ENCODE data around the gene ACTL10. TPM values are rescaled to one million over a fixed set of nuclear protein-coding genes. Genes with fewer than 3 reads are reported as not detected.

ACTL10 gene
- total RNA-seq, 1 donor from 2014 or later = 2.3 TPM

GRCh38 chr20:33669873-33670640 is 3.3 kb downstream of the ACTL10 start:
- TF ChIP-seq CTCF (IDR thresholded peaks at IDR 0.05) = no peak
- H3K4me1 Mint-ChIP-seq (ENCODE audit: low read depth) = peaks cover 49% of the 10 kb centered on the region
- no peaks in the 10 kb centered on the region for H3K9me3 Mint-ChIP-seq (ENCODE audit: low read depth)
- H3K36me3 Mint-ChIP-seq (ENCODE audit: low read depth) = peaks cover 13% of the 10 kb centered on the region
- H3K4me3 Mint-ChIP-seq (ENCODE audit: unreplicated experiment) = no peak overlapping the region
- H3K27me3 Mint-ChIP-seq (ENCODE audit: low read depth) = no peaks in the 10 kb centered on the region
- peak overlapping the region; percentile 58 for H3K27ac Mint-ChIP-seq (ENCODE audit: unreplicated experiment)
- no peak for DNase-seq (ENCODE audit: low spot score)

- Mint-ChIP-seq H3K4me1 (ENCODE audit: low read depth) (peaks cover 56% of the 10 kb centered on the region), H3K36me3 (ENCODE audit: low read depth) (peaks cover 13% of the 10 kb centered on the region), H3K27ac (ENCODE audit: unreplicated experiment) (no peak overlapping the region), H3K4me3 (ENCODE audit: unreplicated experiment) (peak overlapping the region; percentile 10), H3K27me3 (ENCODE audit: low read depth) (no peaks in the 10 kb centered on the region), H3K9me3 (ENCODE audit: low read depth) (no peaks in the 10 kb centered on the region)
- TF ChIP-seq CTCF (IDR thresholded peaks at IDR 0.05) = no peak
- no peak for DNase-seq (ENCODE audit: low spot score)
Observed at GRCh38 chr20:33670715-33671499, 4.2 kb downstream of the ACTL10 start.

- H3K4me3 Mint-ChIP-seq (ENCODE audit: unreplicated experiment) = no peak overlapping the region
- peak overlapping the region; percentile 30 for H3K27ac Mint-ChIP-seq (ENCODE audit: unreplicated experiment)
- DNase-seq (ENCODE audit: low spot score) = no peak
- peaks cover 12% of the 10 kb centered on the region for H3K36me3 Mint-ChIP-seq (ENCODE audit: low read depth)
- no peaks in the 10 kb centered on the region for H3K27me3 Mint-ChIP-seq (ENCODE audit: low read depth)
- TF ChIP-seq CTCF (IDR thresholded peaks at IDR 0.05) = no peak
- H3K9me3 Mint-ChIP-seq (ENCODE audit: low read depth) = no peaks in the 10 kb centered on the region
- peaks cover 52% of the 10 kb centered on the region for H3K4me1 Mint-ChIP-seq (ENCODE audit: low read depth)
Observed at GRCh38 chr20:33671573-33672288, 5.0 kb downstream of the ACTL10 start.

- no peaks in the 10 kb centered on the region for H3K9me3 Mint-ChIP-seq (ENCODE audit: low read depth)
- H3K4me1 Mint-ChIP-seq (ENCODE audit: low read depth) = peaks cover 51% of the 10 kb centered on the region
- H3K27ac Mint-ChIP-seq (ENCODE audit: unreplicated experiment) = peak overlapping the region; percentile 69
- DNase-seq (ENCODE audit: low spot score) = no peak
- H3K27me3 Mint-ChIP-seq (ENCODE audit: low read depth) = no peaks in the 10 kb centered on the region
- peak overlapping the region; percentile 91 for H3K4me3 Mint-ChIP-seq (ENCODE audit: unreplicated experiment)
- peaks cover 12% of the 10 kb centered on the region for H3K36me3 Mint-ChIP-seq (ENCODE audit: low read depth)
- TF ChIP-seq CTCF (IDR thresholded peaks at IDR 0.05) = no peak
Observed at GRCh38 chr20:33672426-33673113, 5.8 kb downstream of the ACTL10 start.

GRCh38 chr20:33673114-33673409 is 6.3 kb downstream of the ACTL10 start:
- TF ChIP-seq CTCF (IDR thresholded peaks at IDR 0.05) = no peak
- H3K4me3 Mint-ChIP-seq (ENCODE audit: unreplicated experiment) = peak overlapping the region; percentile 91
- H3K9me3 Mint-ChIP-seq (ENCODE audit: low read depth) = no peaks in the 10 kb centered on the region
- H3K36me3 Mint-ChIP-seq (ENCODE audit: low read depth) = peaks cover 12% of the 10 kb centered on the region
- DNase-seq (ENCODE audit: low spot score) = no peak
- H3K27ac Mint-ChIP-seq (ENCODE audit: unreplicated experiment) = peak overlapping the region; percentile 76
- H3K27me3 Mint-ChIP-seq (ENCODE audit: low read depth) = no peaks in the 10 kb centered on the region
- H3K4me1 Mint-ChIP-seq (ENCODE audit: low read depth) = peaks cover 50% of the 10 kb centered on the region
